Activated T-cell treated with anti-CD3 and anti-CD28 coated beads for 48 hours (primary cell): ENCODE results near the gene EIF3I.

Experiments
- DNase-seq: peaks from one replicate; pipeline ENCODE4 v3.0.0-alpha.2; 2020; ENCODE audit warnings: low read depth

The EIF3I gene

DNA sequence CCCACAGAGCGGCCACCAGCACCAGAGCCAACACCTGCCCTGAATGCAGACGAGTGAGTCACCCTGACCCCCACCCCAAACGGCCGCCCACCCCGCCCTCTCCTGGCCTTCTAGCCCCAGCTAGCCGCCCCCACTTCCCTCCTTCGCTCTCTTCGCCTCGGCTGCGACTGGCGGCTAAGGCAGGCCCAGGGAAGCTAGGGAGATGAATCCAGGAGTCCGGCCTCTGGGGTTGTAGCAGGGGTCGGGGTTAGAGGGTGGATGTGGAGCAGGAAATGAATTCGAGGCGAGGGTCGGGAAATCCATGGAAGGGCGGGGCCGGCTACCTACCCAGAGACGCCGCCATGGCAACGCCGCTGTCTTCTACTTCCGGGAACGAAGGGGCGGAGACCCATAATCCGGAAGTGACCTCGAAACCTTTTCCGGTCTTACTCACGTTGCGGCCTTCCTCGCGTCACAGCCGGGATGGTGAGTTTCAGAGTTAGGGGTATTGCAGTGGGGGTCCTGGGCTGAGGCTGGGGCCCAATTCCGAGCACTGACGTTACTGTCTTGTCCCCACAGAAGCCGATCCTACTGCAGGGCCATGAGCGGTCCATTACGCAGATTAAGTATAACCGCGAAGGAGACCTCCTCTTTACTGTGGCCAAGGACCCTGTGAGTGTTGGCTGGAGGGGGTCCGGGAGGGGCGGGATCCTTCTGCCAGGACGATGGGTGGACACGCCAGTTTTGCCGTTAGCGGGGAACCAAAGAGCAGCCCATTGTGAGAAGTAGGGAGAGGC, at the start of gene EIF3I, which contains the start of gene TMEM234:
Gene EIF3I (plus strand): TSS at position 428 of the 776 bp plus-strand sequence. CDS start 35 bp downstream, at position 463.
Gene TMEM234 (minus strand): TSS at position 374 of the 776 bp plus-strand sequence. CDS start 31 bp downstream, at position 343.
- peak; percentile 83 for DNase-seq

DNA sequence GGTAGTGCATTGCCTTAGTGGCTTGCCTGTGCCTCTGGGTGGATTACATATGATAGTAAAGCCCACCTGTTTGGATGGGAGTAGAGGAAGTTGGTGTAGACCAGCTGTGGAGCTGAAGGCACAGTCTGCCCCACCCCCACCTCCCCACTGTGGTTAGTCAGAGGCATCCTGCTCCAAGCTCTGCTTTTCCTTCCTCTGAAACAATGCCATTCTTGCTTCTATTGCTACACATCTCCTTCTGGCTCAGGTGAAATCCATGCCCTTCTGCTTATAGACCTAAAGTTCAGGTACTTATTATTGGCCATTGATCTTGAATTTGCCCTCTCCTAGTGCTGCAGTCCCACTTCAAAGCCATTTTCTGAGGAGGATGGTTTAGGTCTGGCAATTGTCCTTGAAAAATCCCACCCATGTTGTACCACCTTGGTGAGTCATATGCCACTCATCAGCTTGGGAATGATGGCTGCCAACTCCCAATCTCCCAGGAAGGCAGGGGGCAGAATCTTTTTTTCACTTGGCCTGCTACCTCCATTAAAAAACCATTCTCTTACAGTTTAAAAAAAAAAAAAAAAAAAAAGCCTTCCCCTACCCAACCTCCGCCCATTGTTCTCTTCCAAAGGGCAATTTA, 49.5 kb upstream of the EIF3I start:
- no peak for DNase-seq

DNA sequence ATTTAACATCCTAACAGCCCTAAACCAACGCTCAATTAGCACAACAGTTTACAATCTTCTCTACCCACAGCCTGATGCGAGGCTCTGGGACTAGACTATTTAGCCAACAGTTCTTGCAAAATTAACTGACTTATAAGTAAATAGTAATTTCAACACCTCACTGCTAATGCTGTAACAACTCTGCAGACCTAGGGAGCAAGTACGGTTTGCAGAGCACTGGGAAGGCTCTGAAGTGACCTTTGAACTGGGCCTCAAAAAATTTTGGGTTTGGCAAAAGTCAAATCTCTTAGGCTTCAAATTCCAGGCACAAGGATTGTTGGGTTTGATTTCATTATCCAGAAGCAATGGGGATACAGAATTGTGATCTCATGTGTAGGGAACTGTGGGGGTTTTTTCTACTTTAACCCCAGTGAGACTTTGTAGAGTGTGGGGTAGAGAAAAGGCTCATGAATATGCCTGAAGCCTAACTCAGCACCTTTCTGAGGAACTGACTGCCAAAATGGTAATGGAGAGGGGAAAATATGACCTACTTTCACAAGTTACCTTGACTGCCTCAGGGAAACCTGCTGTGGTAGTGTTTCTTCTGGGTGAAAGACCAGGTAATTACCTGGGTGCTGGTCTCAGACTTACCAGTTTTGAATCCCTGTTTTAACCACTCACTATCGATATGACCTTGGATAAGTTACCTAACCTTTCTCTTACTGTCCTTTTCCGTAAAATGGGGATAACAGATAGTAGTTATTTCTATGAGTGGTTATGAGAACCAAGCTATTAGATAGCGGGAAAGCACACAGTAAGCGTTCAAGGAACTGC, 43.6 kb upstream of the EIF3I start:
- no peak for DNase-seq

DNA sequence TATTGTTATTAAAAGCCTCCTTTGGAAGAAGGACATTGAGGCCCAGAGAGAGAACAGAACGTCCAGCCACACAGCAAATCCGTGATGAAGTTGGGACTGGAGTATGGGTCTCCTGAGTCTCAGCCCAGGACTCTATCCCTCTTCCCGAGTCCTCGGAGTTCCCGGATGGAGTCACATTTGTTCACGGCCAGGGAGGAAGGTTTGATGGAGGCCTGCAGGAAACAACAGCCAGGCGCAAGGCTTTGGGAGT, 43.1 kb upstream of the EIF3I start:
- no peak for DNase-seq

DNA sequence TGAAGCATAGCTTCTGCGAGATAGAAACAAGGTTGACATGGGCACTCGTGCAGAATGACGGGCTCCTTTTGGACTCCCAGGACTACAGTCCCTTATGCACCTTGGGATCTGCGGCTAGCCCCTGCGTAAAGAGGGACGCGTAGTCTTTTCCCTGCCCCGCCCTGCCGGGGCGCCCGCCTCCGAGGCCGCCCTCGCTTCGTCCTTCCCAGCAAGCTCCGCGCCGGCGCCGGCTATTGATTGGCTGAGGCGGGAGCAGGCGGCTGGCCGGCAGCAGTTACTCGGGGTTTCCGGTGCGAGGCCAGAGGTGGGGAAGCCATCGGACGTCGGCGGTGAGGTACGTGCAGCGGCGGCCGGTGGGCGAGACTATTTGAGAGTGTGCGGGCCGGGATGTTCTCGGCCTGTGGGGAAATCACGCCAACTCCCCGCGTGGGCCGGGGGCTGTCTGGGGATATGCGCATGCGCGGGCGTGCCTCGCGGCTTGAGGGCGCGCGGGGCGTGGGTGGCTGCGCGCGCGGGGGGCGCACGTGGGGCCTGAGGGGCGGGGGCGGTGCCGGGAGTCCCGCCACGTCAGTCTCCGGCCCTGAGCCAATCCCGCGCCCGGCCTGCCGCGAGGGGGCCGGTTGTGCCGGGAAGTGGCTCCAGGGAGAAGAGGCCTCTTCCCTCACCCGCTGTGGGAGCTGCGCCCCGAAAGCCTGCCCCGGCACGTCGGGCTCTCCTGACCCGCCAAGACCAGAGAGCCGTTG, 42.6 kb upstream of the EIF3I start, which contains the start of gene TXLNA:
Gene TXLNA (plus strand): TSS at position 233 of the 743 bp plus-strand sequence. CDS start 671 bp downstream, outside the sequence.
- peak; percentile 91 for DNase-seq

DNA sequence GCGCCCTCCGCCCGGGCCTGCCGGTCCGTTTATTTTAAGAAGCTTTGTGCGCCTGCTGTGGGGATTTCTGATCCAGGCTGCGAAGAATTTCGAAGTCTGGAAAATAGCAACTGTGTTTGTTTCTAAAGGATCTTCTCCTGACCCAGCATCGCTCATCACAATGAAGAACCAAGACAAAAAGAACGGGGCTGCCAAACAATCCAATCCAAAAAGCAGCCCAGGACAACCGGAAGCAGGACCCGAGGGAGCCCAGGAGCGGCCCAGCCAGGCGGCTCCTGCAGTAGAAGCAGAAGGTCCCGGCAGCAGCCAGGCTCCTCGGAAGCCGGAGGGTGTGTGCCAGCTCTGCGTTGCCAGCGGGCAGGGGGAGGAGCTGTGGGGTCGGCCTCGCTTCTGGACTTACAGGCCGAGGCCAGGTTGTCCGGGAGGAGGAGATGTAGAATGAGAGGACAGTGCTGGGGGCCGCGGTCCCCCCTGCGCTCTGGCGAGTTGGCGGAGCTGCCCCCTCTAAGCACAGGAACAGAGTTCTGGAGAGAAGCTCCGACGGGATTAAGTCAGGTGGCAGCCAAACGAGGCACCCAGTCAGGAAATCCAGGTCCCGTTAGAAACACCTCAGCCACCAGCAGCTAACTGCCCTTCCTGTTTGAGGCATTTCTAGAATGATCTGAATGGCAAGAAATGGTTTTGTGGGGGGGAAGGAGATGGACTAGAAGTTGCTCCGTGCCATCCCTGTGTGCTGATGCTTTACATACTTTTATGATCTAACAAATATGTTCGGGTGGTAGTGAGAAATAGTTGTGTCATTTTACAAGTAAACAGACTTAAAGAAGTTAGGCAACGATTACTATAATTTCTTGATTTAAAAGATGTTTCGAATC, 41.8 kb upstream of the EIF3I start:
- peak; percentile 20 for DNase-seq

DNA sequence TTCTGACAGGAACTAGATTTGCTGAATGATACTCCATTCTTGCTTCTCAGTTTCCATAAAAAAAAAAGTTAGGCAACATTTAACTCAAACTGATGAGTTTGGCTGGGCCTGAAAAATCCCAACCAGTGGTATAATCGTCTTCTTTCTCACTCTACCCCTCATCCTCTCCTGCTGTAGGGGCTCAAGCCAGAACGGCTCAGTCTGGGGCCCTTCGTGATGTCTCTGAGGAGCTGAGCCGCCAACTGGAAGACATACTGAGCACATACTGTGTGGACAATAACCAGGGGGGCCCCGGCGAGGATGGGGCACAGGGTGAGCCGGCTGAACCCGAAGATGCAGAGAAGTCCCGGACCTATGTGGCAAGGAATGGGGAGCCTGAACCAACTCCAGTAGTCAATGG, 41.1 kb upstream of the EIF3I start:
- DNase-seq = no peak

DNA sequence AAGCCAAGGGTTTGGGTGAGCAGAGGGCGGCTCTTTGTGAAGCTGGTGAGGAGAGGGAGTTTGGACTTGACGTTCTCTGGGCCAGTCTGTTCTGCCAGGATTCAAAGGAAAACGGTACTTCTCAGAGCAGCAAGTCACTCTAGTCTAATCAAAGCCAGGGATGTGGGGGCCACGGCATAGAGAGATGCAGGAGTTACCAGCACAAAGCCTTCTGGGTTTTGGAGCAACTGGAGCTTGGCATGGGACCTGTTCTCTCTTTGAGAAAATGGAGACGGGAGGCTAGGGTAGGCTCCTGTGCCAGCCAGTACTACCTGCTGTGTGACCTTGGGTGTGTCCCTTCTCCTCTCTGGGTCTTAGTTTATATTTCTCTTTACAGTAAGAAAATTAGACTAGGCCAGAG, 40.6 kb upstream of the EIF3I start:
- DNase-seq = no peak

DNA sequence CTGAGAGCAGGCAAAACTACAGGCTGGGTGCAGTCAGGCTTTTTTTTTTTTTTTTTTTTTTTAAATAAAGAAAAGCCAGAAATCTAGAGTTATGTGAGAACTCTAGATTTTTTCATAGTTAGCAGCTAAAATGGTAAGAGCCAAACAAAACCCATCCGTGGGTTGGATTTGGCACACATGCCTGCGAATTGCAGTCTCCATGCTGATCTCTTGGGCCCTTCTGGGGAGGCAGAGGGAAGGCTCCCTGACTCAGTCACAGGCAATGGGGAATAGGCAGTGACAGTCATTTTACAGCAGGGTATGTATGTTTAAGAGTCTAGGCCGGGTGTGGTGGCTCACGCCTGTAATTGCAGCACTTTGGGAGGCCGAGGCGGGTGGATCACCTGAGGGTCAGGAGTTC, 40.1 kb upstream of the EIF3I start:
- DNase-seq = no peak

DNA sequence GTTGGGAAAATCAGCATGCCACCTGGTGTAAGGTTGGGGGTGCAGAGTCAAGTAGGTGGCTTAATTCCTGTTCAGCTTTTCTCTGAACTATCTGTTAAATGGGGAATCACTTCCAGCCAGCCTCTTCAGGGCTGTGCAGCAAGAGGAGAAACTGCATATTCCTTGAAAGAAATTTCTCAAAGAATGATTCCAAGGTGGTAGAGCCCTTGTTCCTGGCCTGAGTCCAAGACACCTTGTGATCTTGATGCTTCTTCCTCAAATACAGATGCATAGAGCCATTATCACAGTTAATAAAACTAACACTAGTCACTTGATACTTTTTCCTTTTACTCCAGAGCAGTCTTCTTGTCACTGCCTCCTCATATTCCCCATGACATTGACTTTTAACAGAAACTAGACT, 37.6 kb upstream of the EIF3I start:
- DNase-seq = no peak

DNA sequence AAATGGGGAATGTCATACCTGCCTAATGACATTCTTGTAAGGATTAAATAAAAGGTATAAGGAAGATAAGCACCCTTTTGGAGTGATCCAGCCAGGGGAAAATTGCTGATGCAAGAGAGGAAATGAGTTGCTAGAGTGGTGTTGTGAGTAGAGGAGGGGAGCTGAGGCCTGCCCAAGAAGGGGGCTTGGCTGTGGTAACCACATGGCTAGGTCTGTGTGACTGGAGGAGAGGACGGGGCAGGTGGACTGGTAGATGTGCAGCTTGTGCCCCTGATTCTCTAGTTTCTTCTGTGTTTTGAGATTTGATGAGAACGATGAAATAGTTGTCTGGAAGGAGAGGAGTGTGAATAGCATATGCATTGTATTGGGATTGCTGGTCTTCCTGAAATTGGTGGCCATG, 36.1 kb upstream of the EIF3I start:
- DNase-seq = no peak

DNA sequence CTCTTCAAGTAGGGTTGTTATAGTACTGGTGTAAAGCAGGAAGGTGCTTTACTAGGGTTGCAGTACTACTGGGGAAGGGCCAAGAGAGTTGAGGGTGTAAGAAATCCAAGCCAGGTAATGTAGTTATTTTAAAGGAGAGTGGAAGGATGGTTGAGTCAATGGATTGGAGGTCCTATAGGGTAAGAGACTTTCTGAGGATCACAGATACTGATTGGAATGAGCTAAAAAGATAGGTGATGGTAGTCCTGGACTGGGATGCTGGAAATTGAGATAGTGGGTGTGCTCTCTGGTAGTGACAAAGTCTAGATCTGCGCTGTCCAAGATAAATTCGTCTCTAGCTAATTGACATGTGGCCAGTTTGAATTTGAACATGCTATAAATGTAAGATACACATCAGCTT, 35.7 kb upstream of the EIF3I start:
- no peak for DNase-seq

DNA sequence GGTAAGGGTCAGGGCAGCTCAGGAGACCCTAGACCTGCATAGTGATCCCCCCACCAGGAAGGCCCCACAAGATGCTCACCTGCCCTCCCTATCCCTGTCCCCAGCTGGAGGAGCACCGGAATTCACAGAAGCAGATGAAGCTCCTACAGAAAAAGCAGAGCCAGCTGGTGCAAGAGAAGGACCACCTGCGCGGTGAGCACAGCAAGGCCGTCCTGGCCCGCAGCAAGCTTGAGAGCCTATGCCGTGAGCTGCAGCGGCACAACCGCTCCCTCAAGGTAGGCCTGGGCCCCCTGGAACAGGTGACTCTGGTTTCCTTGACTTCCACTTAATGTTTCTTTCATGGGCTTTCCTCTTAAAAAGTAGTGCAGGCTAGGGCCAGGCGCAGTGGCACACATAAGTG, 34.4 kb upstream of the EIF3I start:
- DNase-seq = no peak

DNA sequence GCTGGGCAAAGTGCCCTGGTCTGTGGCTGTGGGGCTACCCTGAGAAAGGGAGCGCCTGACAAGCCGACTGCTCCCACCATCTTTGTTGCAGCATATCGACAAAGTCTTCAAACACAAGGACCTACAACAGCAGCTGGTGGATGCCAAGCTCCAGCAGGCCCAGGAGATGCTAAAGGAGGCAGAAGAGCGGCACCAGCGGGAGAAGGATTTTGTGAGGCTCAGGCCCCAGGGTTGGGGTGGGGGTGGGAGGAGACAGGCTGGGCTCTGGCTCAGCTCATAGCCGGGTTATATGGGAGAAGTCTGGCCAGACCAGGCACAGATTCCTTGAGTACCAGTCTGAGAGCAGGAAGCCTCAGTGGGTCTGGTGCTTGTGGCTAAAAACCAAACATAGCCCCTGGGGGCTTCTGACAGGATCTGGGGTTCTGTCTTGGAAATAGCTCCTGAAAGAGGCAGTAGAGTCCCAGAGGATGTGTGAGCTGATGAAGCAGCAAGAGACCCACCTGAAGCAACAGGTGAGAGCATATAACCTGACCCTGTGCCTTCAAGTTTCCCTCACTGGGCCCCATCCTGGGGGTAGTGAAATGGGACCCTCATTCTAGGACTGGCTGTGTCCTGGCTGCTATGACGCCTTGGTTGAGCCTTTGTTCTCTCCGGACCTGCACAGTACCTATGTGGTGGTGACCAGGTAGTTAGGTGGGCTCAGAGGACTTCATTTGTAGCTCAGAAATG, 29.8 kb upstream of the EIF3I start:
- no peak for DNase-seq

DNA sequence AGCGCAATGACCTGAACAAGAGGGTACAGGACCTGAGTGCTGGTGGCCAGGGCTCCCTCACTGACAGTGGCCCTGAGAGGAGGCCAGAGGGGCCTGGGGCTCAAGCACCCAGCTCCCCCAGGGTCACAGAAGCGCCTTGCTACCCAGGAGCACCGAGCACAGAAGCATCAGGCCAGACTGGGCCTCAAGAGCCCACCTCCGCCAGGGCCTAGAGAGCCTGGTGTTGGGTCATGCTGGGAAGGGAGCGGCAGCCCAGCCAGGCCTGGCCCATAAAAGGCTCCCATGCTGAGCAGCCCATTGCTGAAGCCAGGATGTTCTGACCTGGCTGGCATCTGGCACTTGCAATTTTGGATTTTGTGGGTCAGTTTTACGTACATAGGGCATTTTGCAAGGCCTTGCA, 27.2 kb upstream of the EIF3I start:
- DNase-seq = no peak

DNA sequence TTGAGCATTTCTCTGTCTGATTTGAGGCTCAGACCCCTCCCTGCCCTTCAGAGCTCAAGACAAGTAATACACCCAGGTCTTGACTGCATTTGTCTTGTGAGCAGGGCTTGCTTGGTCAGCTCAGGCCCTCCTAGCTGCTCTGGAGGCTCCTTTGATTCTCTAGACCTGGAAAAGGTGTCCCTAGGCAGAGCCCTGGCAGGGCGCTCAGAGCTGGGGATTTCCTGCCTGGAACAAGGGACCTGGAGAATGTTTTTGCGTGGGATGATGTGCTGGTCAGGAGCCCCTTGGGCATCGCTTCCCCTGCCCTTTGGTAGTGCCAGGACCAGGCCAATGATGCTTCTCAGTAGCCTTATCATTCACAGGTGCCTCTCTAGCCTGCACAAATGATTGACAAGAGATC, 26.7 kb upstream of the EIF3I start:
- DNase-seq = no peak

DNA sequence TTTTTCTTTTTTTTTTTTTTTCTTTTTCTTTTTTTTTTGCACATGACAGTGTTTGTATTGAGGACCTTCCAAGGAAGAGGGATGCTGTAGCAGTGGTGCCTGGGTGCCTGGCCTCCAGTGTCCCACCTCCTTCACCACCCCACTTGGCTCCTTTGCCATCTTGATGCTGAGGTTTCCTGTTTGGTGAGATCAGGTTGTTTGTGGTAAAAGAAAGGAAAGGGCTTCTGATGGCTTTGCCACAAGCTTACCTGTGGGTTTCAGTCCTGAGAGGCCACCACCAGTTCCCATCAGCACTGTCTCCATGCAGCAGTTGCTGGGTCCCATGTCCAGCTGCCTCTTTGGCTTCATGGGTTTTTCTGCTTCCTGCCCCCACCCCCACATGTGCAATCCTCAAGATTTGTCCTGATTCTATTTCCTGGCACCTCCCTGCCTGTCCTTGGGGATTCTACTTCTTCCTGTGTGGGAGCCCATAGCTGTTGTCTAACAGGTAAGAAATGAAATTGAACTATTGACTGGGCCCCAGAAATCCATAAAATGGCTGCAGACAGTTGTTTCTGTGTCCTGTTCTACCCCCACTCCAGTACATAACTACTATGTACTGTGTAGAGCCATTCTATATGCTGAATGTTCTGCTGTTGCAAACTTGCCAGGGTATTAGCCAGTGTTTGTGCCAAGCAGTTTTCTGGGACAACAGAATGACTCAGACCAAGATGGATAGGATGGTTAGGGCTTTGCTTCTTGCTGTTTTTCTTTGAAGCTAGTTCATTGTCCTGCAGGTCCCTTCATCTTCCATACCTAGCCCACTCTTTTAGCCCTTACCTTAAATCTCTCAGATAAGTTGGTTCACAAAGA, 26.0 kb upstream of the EIF3I start:
- no peak for DNase-seq

DNA sequence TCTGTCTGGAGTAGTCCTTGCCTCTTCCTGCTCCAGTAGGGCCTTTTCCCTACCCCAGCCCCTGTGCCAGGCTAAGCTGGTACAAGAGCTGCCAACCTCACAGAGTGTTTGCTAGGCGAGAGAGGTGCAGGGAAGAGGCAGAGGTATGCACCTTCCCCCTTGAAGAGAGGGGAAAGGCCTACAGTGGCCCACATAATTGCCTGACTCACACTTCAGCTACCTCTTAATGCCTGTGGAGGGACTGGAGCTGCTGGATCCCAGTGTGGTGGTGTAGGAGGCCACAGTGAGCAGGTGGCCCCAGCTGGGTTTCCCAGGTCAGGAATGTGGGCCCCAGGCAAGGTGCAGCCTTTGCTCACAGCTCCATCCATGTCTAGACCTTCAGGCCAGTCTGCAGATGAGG, 25.1 kb upstream of the EIF3I start:
- DNase-seq = no peak

DNA sequence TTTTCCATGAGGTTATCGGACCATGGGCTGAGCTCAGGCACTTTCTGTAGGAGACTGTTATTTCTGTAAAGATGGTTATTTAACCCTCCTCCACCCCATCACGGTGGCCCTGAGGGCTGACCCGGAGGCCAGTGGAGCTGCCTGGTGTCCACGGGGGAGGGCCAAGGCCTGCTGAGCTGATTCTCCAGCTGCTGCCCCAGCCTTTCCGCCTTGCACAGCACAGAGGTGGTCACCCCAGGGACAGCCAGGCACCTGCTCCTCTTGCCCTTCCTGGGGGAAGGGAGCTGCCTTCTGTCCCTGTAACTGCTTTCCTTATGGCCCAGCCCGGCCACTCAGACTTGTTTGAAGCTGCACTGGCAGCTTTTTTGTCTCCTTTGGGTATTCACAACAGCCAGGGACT, 24.4 kb upstream of the EIF3I start:
- DNase-seq = no peak
